ENCODE results near the gene CCBE1.
"Not testable (repeated sequence)": the region's sequence is repeated elsewhere in the genome, so short reads cannot be mapped to it uniquely, and the experiment has no call there.

CCBE1 gene

DNA sequence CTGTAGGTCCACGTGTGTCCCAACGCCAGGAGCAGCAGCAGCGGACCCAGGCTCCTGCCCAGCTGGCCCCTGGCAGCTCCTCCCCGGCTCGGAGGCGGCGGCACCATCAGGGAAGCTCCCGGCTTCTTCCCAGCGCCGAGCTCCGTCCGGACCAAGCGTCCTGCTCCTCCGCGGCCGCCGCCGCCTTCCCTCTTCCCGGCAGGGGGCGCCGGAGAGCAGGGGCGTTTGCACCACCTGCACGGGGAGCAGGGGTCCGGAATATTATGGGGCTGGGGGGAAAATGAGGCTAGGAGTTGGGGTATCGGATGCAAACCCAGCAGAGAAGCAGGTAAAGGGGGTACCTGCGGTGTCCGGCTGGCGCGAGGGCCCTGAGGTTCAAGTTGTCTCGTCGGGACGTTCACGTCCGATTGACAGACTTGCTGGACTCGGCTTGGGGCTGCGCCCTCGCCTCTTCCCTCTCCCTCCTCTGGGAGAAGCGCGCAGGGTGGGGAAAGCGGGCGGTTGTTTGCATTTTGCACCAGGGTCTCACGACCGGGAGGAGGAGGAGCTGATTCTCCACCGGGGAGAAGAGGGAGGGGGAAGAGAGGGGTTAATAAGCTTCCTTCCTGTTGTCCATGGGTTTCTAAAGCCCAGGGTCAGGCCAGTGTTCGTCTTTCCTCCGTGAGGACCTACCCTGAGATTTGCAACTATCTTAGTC lies at the start of gene CCBE1:
CCBE1 (minus strand) TSS at position 188 of the 697 bp plus-strand sequence.
- in situ Hi-C loops (cut with MboI; ENCODE audit: low sequenced_read_pairs): no loop called here

DNA sequence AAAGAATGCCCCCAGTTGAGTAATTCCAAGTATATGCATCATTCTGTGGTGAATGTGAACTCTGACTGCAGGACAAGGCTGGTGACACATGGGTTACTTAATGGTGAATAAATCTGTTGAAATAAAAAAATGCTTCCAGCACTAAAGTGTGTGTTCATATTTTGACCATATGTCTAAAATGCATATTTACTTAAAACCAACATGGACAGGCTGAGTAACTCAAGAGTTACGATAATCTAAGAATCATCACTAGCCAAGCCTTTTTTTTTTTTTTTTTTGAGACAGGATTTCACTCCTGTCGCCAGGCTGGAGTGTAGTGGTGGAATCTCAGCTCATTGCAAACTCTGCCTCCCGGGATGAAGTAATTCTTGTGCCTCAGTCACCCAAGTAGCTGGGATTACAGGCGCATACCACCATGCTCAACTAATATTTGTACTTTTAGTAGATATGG lies 47.1 kb upstream of the CCBE1 start:
- in situ Hi-C loops (cut with MboI; ENCODE audit: low sequenced_read_pairs): no loop called here

DNA sequence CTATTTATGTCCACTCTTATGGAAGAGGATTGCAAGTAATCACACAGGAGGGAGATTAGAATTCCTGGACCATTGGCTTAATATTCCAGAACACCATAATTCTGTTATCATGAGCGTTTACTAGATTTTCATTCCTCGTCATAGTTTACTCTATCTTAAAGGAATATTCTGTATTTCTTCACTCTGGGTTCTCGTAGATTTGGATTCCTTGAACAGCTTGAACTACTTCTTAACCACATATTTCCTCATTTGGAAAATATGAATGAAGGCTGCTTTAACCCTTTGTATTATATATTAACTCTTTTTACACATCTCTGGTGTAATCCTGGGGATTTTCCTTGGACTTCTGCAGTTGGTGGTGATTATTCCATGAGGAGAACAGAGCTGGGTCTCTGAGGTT lies 46.3 kb upstream of the CCBE1 start:
- in situ Hi-C loops (cut with MboI; ENCODE audit: low sequenced_read_pairs): no loop called here

GRCh38 chr18:59742325-59743111 lies 45.3 kb upstream of the CCBE1 start:
- in situ Hi-C loops (cut with MboI; ENCODE audit: low sequenced_read_pairs): no loop called here

DNA sequence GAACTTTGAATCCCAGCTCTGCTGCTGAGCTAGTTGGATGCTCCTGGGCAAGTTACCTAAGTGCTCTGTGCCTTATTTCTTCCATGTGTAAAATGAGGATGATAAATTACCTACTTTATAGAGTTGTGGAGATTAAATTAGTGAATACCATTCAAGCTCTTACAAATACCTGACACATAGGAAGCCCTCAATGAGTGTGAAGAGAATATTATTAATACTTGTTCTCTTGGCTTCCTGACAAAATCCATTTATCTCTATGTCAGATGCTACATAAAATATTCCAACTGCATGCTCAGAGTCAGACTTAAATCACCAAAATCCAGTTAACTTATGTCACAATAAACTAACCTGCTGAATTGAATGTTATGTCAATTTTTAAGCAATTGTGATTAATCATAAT lies 42.9 kb upstream of the CCBE1 start:
- in situ Hi-C loops (cut with MboI; ENCODE audit: low sequenced_read_pairs): no loop called here

- in situ Hi-C loops (cut with MboI; ENCODE audit: low sequenced_read_pairs): no loop called here
Measured at GRCh38 chr18:59737776-59738300, 40.6 kb upstream of the CCBE1 start.

DNA sequence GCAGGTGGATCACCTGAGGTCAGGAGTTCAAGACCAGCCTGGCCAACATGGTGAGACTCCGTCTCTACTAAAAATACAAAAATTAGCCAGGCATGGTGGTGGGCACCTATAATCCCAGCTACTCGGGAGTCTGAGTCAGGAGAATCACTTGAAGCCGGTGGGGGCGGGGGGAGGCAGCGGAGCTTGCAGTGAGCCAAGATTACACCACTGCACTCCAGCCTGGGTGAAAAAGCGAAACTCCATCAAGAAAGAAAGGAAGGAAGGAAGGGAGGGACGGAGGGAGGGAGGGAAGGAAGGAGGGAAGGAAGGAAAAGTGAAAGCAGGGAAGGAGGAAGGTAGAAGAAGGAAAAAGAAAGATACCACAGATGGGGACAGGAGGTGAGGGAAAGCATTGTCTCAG lies 40.1 kb upstream of the CCBE1 start:
- in situ Hi-C loops (cut with MboI; ENCODE audit: low sequenced_read_pairs): not testable (repeated sequence)

GRCh38 chr18:59736061-59736460 lies 38.8 kb upstream of the CCBE1 start:
- in situ Hi-C loops (cut with MboI; ENCODE audit: low sequenced_read_pairs): no loop called here

DNA sequence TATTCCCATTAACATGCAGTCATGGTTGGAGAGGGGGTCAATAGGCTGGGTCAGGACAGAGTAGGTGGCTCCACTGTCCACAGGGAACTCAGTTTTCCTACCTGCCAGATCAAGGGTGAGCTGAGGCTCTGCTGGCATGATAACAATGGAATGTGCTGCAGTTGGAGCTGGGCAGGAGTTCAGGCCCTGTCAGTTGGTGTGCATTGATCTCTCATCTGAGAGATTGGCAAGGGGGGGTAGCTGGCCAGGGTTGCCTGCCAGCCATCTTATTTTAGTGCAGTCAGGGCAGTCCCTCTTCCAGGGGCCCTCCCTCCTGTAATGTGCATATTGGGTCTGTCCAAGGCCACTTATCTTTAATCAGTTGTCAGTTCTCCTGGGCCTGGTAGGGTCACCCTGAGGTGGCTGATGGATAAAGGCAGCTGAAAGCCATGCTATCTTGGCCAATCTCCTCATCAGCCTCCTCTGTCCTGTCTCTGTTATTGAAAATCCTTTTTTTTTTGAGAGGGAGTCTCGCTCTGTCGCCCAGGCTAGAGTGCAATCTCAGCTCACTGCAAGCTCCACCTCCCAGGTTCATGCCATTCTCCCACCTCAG lies 38.1 kb upstream of the CCBE1 start:
- in situ Hi-C loops (cut with MboI; ENCODE audit: low sequenced_read_pairs): no loop called here

DNA sequence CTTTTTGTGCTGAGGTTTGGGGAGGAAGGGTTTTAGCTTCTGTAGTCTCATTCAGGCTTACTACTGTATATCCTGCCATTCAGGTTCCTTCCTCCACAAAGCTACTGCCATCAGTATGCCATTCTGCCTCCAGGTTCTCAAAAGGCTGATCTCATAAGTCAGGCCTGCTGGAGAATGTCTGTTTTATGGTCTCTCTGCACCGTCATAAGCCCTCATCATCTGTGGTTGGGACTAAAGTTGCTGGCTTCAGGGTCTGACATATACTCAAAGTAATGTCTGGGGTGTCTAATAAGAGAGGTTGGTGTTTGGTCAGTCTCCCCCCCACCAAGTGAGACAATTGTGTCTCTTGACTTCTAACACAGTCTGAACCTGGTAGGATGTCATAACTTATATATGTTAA lies 36.2 kb upstream of the CCBE1 start:
- in situ Hi-C loops (cut with MboI; ENCODE audit: low sequenced_read_pairs): no loop called here

DNA sequence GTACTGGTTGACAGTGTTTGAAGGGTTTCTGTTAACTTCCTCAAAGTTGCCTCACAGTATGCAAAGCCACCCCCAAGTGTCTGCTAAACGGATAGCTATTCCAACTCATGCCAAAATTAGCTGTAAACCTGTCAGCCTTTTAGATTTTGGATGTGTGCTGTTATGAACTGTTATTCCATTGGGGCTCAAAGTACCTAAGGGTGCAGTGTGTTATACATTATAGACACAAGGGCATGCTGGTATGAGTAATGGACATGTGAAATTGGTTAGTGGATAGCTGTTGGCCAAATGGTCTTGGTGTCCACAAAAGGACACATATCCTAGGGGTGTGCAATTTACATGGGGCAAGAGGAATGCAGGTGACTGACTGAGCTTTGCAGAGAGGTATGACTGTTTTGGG lies 33.7 kb upstream of the CCBE1 start:
- in situ Hi-C loops (cut with MboI; ENCODE audit: low sequenced_read_pairs): no loop called here

- in situ Hi-C loops (cut with MboI; ENCODE audit: low sequenced_read_pairs): no loop called here
Measured at GRCh38 chr18:59729781-59730180, 32.6 kb upstream of the CCBE1 start.

- in situ Hi-C loops (cut with MboI; ENCODE audit: low sequenced_read_pairs): no loop called here
Measured at GRCh38 chr18:59728816-59729215, 31.6 kb upstream of the CCBE1 start.

GRCh38 chr18:59725142-59725541 lies 27.9 kb upstream of the CCBE1 start:
- in situ Hi-C loops (cut with MboI; ENCODE audit: low sequenced_read_pairs): no loop called here

DNA sequence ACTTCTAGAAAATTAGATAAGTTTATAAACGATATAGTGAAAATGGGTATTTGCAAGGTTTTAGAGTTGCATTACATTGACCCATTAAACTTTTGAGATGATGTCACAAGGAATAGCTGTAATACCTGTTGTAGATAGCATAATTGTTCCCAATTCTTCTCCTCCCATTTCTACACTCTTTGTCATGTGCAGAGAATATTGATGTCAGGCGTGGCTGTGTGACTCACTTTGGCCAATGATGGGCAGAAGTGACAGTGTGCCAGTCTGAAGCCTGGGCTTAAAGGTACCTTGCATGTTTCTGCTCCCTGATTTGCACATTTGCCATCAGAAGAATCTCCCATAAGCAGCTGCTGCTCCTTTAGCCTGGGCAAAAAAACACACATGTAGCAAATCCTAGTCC lies 26.9 kb upstream of the CCBE1 start:
- in situ Hi-C loops (cut with MboI; ENCODE audit: low sequenced_read_pairs): no loop called here

GRCh38 chr18:59721931-59722330 lies 24.7 kb upstream of the CCBE1 start:
- in situ Hi-C loops (cut with MboI; ENCODE audit: low sequenced_read_pairs): no loop called here

DNA sequence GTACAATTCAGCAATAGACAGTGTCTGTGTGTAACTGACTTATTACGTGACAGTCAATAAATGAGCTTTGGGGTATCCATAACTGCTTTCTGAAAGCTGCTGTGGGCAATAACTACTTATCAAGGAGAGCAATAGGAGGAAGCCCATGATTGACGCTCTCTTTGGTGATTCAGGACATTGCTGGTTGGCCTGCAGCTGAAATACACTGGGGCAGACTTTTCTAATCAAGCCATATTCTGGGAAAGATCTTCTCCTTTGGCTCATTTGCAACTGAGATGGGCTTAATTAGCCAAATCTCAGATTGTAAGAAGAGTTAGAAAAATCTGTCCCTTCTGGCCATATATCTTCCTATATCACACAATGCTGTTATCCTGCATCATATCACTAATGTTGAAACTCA lies 24.0 kb upstream of the CCBE1 start:
- in situ Hi-C loops (cut with MboI; ENCODE audit: low sequenced_read_pairs): no loop called here

- in situ Hi-C loops (cut with MboI; ENCODE audit: low sequenced_read_pairs): no loop called here
Measured at GRCh38 chr18:59719544-59720181, 22.4 kb upstream of the CCBE1 start.

- in situ Hi-C loops (cut with MboI; ENCODE audit: low sequenced_read_pairs): no loop called here
Measured at GRCh38 chr18:59718464-59719157, 21.4 kb upstream of the CCBE1 start.

GRCh38 chr18:59718108-59718463 lies 20.9 kb upstream of the CCBE1 start:
- in situ Hi-C loops (cut with MboI; ENCODE audit: low sequenced_read_pairs): no loop called here

DNA sequence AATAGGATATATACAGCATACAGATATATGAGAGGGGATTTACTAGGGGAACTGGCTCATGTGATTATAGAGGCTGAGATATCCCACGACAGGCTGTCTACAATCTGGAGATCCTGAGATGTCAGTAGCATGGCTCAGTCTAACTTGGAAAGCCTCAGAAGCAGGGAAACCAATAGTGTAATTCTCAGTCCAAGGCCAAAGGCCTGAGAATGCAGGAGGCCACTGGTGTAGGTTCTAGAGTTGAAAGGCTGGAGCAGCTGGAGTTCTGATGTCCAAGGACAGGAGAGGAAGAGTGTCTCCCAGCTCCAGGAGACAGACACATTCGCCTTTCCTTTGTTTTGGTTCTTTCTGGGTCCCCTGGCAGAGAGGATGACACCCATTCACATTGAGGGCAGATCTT lies 20.1 kb upstream of the CCBE1 start:
- in situ Hi-C loops (cut with MboI; ENCODE audit: low sequenced_read_pairs): no loop called here
